DOHH2 (cell line): ENCODE data around the gene MAGOHB.

Experiments
- H3F3A ChIP-seq: fragments of 200-600 bp; sonication (generic), shearing (Covaris generic); 2 replicates; pipeline ENCODE4 v1.6.0; 2016; ENCODE audit warnings: antibody characterized with exemption, mild to moderate bottlenecking; ENCODE audit not compliant: control insufficient read depth, insufficient read depth
- H3K27ac ChIP-seq: fragments of 200-600 bp; sonication (generic); 2 replicates; pipeline ENCODE4 v1.5.1; 2014; ENCODE audit warnings: low read depth, mild to moderate bottlenecking, low read length, moderate library complexity
- H3K27me3 ChIP-seq: fragments of 200-600 bp; sonication (generic); 2 replicates; pipeline ENCODE4 v1.6.1; 2014; ENCODE audit warnings: mild to moderate bottlenecking, low read length, mixed read lengths; ENCODE audit not compliant: control insufficient read depth
- H3K36me3 ChIP-seq: fragments of 200-600 bp; sonication (generic); 2 replicates; pipeline ENCODE4 v1.6.1; 2014; ENCODE audit warnings: mild to moderate bottlenecking, low read length, moderate library complexity, mixed read lengths; ENCODE audit not compliant: control insufficient read depth
- H3K4me1 ChIP-seq: fragments of 200-600 bp; sonication (generic); 2 replicates; pipeline ENCODE4 v1.6.1; 2014; ENCODE audit warnings: mild to moderate bottlenecking, low read length, mixed read lengths; ENCODE audit not compliant: control insufficient read depth
- H3K4me2 ChIP-seq: fragments of 200-600 bp; sonication (generic); 2 replicates; pipeline ENCODE4 v1.6.0; 2014; ENCODE audit warnings: mild to moderate bottlenecking, low read length, moderate library complexity
- H3K4me3 ChIP-seq: fragments of 200-600 bp; sonication (generic); 2 replicates; pipeline ENCODE4 v1.5.1; 2014; ENCODE audit warnings: mild to moderate bottlenecking, low read length, mixed read lengths
- H3K79me2 ChIP-seq: fragments of 200-600 bp; sonication (generic); 2 replicates; pipeline ENCODE4 v1.6.1; 2014; ENCODE audit warnings: mild to moderate bottlenecking, low read length, mixed read lengths; ENCODE audit not compliant: control insufficient read depth
- H3K9me2 ChIP-seq: fragments of 200-600 bp; sonication (generic); replicated peaks from 2 replicates; pipeline ENCODE4 v1.6.1; 2014; ENCODE audit warnings: mild to moderate bottlenecking, low read length, mixed read lengths; ENCODE audit not compliant: control insufficient read depth
- H3K9me3 ChIP-seq: fragments of 200-600 bp; sonication (generic); 2 replicates; pipeline ENCODE4 v1.6.1; 2014; ENCODE audit warnings: antibody characterized with exemption, low read length, mixed read lengths; ENCODE audit not compliant: control insufficient read depth, insufficient read depth
- H4K20me1 ChIP-seq: fragments of 200-600 bp; sonication (generic); 2 replicates; pipeline ENCODE4 v1.6.0; 2014; ENCODE audit warnings: low read depth, mild to moderate bottlenecking, antibody characterized with exemption, low read length, moderate library complexity; ENCODE audit not compliant: control insufficient read depth, insufficient read depth
- CTCF ChIP-seq: fragments of 200-600 bp; sonication (generic); IDR thresholded peaks from one replicate; pipeline ENCODE4 v1.5.1; 2014; ENCODE audit warnings: antibody characterized with exemption, mild to moderate bottlenecking, low read depth, low read length; ENCODE audit not compliant: poor library complexity, severe bottlenecking
- EZH2phosphoT487 ChIP-seq: fragments of 200-600 bp; sonication (generic); IDR thresholded peaks from 2 replicates; pipeline ENCODE4 v1.6.1; 2017; ENCODE audit warnings: borderline replicate concordance, mild to moderate bottlenecking, antibody characterized with exemption, low read length, moderate library complexity, mixed read lengths

Gene MAGOHB

GRCh38 chr12:10562306-10562933 is 51.0 kb downstream of the MAGOHB start:
- no peak overlapping the region for H3K4me2 ChIP-seq
- no peak overlapping the region for H3K4me3 ChIP-seq
- H3K4me1 ChIP-seq: peaks cover 40% of the 10 kb centered on the region
- H3F3A ChIP-seq: 0 out of 2 replicates have a peak, but pooled peaks cover 3% of the 10 kb centered on the region
- peaks cover 7% of the 10 kb centered on the region; the same call in 1 of the 2 replicates for H3K9me3 ChIP-seq
- H3K27ac ChIP-seq: no peak overlapping the region
- H3K27me3 ChIP-seq: no peaks in the 10 kb centered on the region
- peaks cover 9% of the 10 kb centered on the region for H3K36me3 ChIP-seq
- TF ChIP-seq EZH2phosphoT487 (no peak), CTCF (peak; percentile 71)
- H3K79me2 ChIP-seq: no peaks in the 10 kb centered on the region
- no peaks in the 10 kb centered on the region for H4K20me1 ChIP-seq
- H3K9me2 ChIP-seq: no peaks in the 10 kb centered on the region

- peak overlapping the region; percentile 47 for H3K4me2 ChIP-seq
- peak overlapping the region; percentile 37 for H3K4me3 ChIP-seq
- peaks cover 44% of the 10 kb centered on the region for H3K4me1 ChIP-seq
- peaks cover 24% of the 10 kb centered on the region for H3K9me3 ChIP-seq
- no peaks in the 10 kb centered on the region for H4K20me1 ChIP-seq
- H3K27ac ChIP-seq: peak overlapping the region; percentile 75
- H3K79me2 ChIP-seq: no peaks in the 10 kb centered on the region
- H3K9me2 ChIP-seq: no peaks in the 10 kb centered on the region
- H3F3A ChIP-seq: 0 out of 2 replicates have a peak, but pooled peaks cover 3% of the 10 kb centered on the region
- TF ChIP-seq EZH2phosphoT487: no peak
- no peak for TF ChIP-seq CTCF
- peaks cover 19% of the 10 kb centered on the region for H3K36me3 ChIP-seq
- no peaks in the 10 kb centered on the region for H3K27me3 ChIP-seq
These were observed 54.2 kb downstream of the MAGOHB start for GRCh38 chr12:10559244-10559643.

GRCh38 chr12:10558789-10559188 is 54.6 kb downstream of the MAGOHB start:
- Histone ChIP-seq H3K79me2 (no peaks in the 10 kb centered on the region), H3K27me3 (no peaks in the 10 kb centered on the region), H3K27ac (peak overlapping the region; percentile 75), H3K9me2 (no peaks in the 10 kb centered on the region), H3K36me3 (peaks cover 20% of the 10 kb centered on the region), H3K4me1 (peaks cover 44% of the 10 kb centered on the region), H3F3A (0 out of 2 replicates have a peak, but pooled peaks cover 3% of the 10 kb centered on the region), H3K9me3 (peaks cover 25% of the 10 kb centered on the region), H3K4me2 (peak overlapping the region; percentile 37), H4K20me1 (no peaks in the 10 kb centered on the region), H3K4me3 (peak overlapping the region; percentile 39; the same call in 1 of the 2 replicates)
- no peak for TF ChIP-seq EZH2phosphoT487

- H3K4me3 ChIP-seq: peak overlapping the region; percentile 45; the same call in 1 of the 2 replicates
- 0 out of 2 replicates have a peak, but pooled peaks cover 5% of the 10 kb centered on the region for H3F3A ChIP-seq
- H3K4me1 ChIP-seq: peaks cover 44% of the 10 kb centered on the region
- H3K27ac ChIP-seq: peak overlapping the region; percentile 75
- peaks cover 20% of the 10 kb centered on the region for H3K36me3 ChIP-seq
- H3K9me2 ChIP-seq: no peaks in the 10 kb centered on the region
- H3K4me2 ChIP-seq: peak overlapping the region; percentile 55
- peaks cover 25% of the 10 kb centered on the region for H3K9me3 ChIP-seq
- no peaks in the 10 kb centered on the region for H3K27me3 ChIP-seq
- no peaks in the 10 kb centered on the region for H4K20me1 ChIP-seq
- TF ChIP-seq CTCF (no peak), EZH2phosphoT487 (no peak)
- no peaks in the 10 kb centered on the region for H3K79me2 ChIP-seq
These were observed 55.1 kb downstream of the MAGOHB start for GRCh38 chr12:10558301-10558700.
